ENCODE measurements around the gene FGF3. TPM values are rescaled to one million over a fixed set of nuclear protein-coding genes. Genes with fewer than 3 reads are reported as not detected.

FGF3 gene
- total and polyA plus RNA-seq, 2 experiments from 2014 or later, result 0.77 TPM; not detected in 1

GRCh38 chr11:69854713-69855112 is 35.5 kb upstream of the FGF3 start:
- Histone ChIP-seq H3K27ac (no peak overlapping the region), H3K36me3 (no peaks in the 10 kb centered on the region), H3K9me3 (ENCODE audit: low read depth) (no peaks in the 10 kb centered on the region), H3K4me1 (ENCODE audit: low read depth) (no peaks in the 10 kb centered on the region), H3K27me3 (no peaks in the 10 kb centered on the region), H3K4me3 (no peak overlapping the region)
- TF ChIP-seq, protein P1, sequence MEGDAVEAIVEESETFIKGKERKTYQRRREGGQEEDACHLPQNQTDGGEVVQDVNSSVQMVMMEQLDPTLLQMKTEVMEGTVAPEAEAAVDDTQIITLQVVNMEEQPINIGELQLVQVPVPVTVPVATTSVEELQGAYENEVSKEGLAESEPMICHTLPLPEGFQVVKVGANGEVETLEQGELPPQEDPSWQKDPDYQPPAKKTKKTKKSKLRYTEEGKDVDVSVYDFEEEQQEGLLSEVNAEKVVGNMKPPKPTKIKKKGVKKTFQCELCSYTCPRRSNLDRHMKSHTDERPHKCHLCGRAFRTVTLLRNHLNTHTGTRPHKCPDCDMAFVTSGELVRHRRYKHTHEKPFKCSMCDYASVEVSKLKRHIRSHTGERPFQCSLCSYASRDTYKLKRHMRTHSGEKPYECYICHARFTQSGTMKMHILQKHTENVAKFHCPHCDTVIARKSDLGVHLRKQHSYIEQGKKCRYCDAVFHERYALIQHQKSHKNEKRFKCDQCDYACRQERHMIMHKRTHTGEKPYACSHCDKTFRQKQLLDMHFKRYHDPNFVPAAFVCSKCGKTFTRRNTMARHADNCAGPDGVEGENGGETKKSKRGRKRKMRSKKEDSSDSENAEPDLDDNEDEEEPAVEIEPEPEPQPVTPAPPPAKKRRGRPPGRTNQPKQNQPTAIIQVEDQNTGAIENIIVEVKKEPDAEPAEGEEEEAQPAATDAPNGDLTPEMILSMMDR (IDR thresholded peaks at IDR 0.05; ENCODE audit: low read depth, low read length), result no peak
- peak in 1 of 2 donors; percentile 30 for DNase-seq (ENCODE audit: low read depth in 1 of 2, low spot score in 1 of 2)

DNA sequence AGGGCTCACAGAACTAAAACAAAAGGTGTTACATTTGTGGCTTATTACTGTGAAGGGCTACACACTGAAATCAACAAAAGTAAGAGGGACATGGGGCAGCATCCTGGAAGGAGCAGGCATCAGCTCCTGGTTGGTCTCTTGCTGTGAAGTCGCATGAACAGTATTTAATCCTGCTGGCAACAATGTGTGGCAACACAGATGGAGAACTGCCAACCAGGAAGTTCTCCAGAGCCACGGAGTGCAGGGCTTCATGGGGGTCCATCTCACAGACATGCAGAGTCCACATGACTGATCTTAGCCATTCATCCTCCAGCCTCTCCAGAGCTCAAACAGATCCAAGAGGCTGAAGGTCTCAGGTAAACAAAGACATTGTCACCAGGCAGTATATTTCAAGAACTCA is 32.8 kb upstream of the FGF3 start:
- Histone ChIP-seq H3K4me1 (ENCODE audit: low read depth) (no peaks in the 10 kb centered on the region), H3K27ac (no peak overlapping the region), H3K9me3 (ENCODE audit: low read depth) (no peaks in the 10 kb centered on the region), H3K36me3 (no peaks in the 10 kb centered on the region), H3K4me3 (no peak overlapping the region), H3K27me3 (no peaks in the 10 kb centered on the region)
- no peak for DNase-seq (ENCODE audit: low read depth in 1 of 2, low spot score in 1 of 2)
- TF ChIP-seq, protein P1 (IDR thresholded peaks at IDR 0.05; ENCODE audit: low read depth, low read length), result no peak

GRCh38 chr11:69848201-69848600 is 29.0 kb upstream of the FGF3 start:
- Histone ChIP-seq H3K36me3 (no peaks in the 10 kb centered on the region), H3K4me1 (ENCODE audit: low read depth) (no peaks in the 10 kb centered on the region), H3K27me3 (no peaks in the 10 kb centered on the region), H3K27ac (no peak overlapping the region), H3K9me3 (ENCODE audit: low read depth) (no peaks in the 10 kb centered on the region), H3K4me3 (no peak overlapping the region)
- TF ChIP-seq, protein P1 (IDR thresholded peaks at IDR 0.05; ENCODE audit: low read depth, low read length), result no peak
- DNase-seq (ENCODE audit: low read depth in 1 of 2, low spot score in 1 of 2), result peak in 1 of 2 donors; percentile 48

DNA sequence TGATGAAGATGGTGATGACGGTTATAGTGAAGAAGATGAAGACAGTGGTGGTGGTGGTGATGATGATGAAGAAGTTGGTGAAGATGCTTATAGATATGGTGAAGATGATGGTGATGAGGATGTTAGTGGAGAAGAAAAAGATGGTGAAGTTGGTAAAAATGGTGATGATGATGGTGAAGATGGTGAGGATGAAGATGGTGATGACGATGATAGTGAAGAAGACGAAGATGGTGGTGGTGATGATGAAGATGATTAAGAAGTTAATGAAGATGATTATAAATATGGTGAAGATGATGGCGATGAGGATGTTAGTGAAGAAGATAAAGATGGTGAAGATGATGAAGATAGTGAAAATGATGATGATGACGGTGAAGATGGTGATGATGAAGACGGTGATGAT is 25.2 kb upstream of the FGF3 start:
- H3K36me3 ChIP-seq, result no peaks in the 10 kb centered on the region
- H3K4me1 ChIP-seq (ENCODE audit: low read depth), result no peaks in the 10 kb centered on the region
- H3K4me3 ChIP-seq, result no peak overlapping the region
- H3K27ac ChIP-seq, result no peak overlapping the region
- H3K9me3 ChIP-seq (ENCODE audit: low read depth), result no peaks in the 10 kb centered on the region
- H3K27me3 ChIP-seq, result no peaks in the 10 kb centered on the region
- no peak for DNase-seq (ENCODE audit: low read depth in 1 of 2, low spot score in 1 of 2)
- TF ChIP-seq, protein P1 (IDR thresholded peaks at IDR 0.05; ENCODE audit: low read depth, low read length), result no peak

GRCh38 chr11:69843529-69843921 is 24.3 kb upstream of the FGF3 start:
- Histone ChIP-seq H3K9me3 (ENCODE audit: low read depth) (no peaks in the 10 kb centered on the region), H3K36me3 (no peaks in the 10 kb centered on the region), H3K4me1 (ENCODE audit: low read depth) (no peaks in the 10 kb centered on the region), H3K4me3 (no peak overlapping the region), H3K27ac (no peak overlapping the region), H3K27me3 (no peaks in the 10 kb centered on the region)
- TF ChIP-seq, protein P1 (IDR thresholded peaks at IDR 0.05; ENCODE audit: low read depth, low read length), result no peak
- no peak for DNase-seq (ENCODE audit: low read depth in 1 of 2, low spot score in 1 of 2)

Measured in cardiac muscle cell (in vitro differentiated cells and primary cell).